ENCODE measurements around the gene SUN5. TPM values are rescaled to one million over a fixed set of nuclear protein-coding genes. Genes with fewer than 3 reads are reported as not detected.
"Not testable (repeated sequence)": the region's sequence is repeated elsewhere in the genome, so short reads cannot be mapped to it uniquely, and the experiment has no call there.

The SUN5 gene
- total RNA-seq, 1 donor = not detected

- no peak overlapping the region for H3K4me3 ChIP-seq (ENCODE audit: low read depth, low read length)
- DNase-seq (ENCODE audit: low read depth) = no peak
- TF ChIP-seq CTCF (IDR thresholded peaks at IDR 0.05; ENCODE audit: insufficient read depth, low read depth, low read length) = no peak
Measured at GRCh38 chr20:32960849-32961731, 43.1 kb downstream of the SUN5 start.

GRCh38 chr20:32960222-32960518, 44.1 kb downstream of the SUN5 start:
- TF ChIP-seq CTCF (IDR thresholded peaks at IDR 0.05; ENCODE audit: insufficient read depth, low read depth, low read length) = no peak

GRCh38 chr20:32959351-32960221, 44.6 kb downstream of the SUN5 start:
- DNase-seq (ENCODE audit: low read depth) = no peak
- H3K4me3 ChIP-seq (ENCODE audit: low read depth, low read length) = no peak overlapping the region
- TF ChIP-seq CTCF (IDR thresholded peaks at IDR 0.05; ENCODE audit: insufficient read depth, low read depth, low read length) = no peak

More at GRCh38 chr20:32960222-32960518, 44.1 kb downstream of the SUN5 start:
- H3K4me3 ChIP-seq (ENCODE audit: low read depth, low read length) = no peak overlapping the region
- DNase-seq (ENCODE audit: low read depth) = no peak

GRCh38 chr20:32958574-32958973, 45.7 kb downstream of the SUN5 start:
- TF ChIP-seq CTCF (IDR thresholded peaks at IDR 0.05; ENCODE audit: insufficient read depth, low read depth, low read length) = no peak
- DNase-seq (ENCODE audit: low read depth) = no peak
- no peak overlapping the region for H3K4me3 ChIP-seq (ENCODE audit: low read depth, low read length)

GRCh38 chr20:32957459-32957858, 46.8 kb downstream of the SUN5 start:
- no peak for TF ChIP-seq CTCF (IDR thresholded peaks at IDR 0.05; ENCODE audit: insufficient read depth, low read depth, low read length)
- no peak for DNase-seq (ENCODE audit: low read depth)
- no peak overlapping the region for H3K4me3 ChIP-seq (ENCODE audit: low read depth, low read length)

GRCh38 chr20:32950539-32950938, 53.7 kb downstream of the SUN5 start:
- not testable (repeated sequence) for H3K4me3 ChIP-seq (ENCODE audit: low read depth, low read length); DNase-seq (ENCODE audit: low read depth)

- no peak for TF ChIP-seq CTCF (IDR thresholded peaks at IDR 0.05; ENCODE audit: insufficient read depth, low read depth, low read length)
- DNase-seq (ENCODE audit: low read depth) = no peak
- H3K4me3 ChIP-seq (ENCODE audit: low read depth, low read length) = no peak overlapping the region
Measured at GRCh38 chr20:32946629-32947028, 57.6 kb downstream of the SUN5 start.
